ENCODE data around the gene TFDP2. TPM values are rescaled to one million over a fixed set of nuclear protein-coding genes. Genes with fewer than 3 reads are reported as not detected.

Gene TFDP2
- total and polyA plus RNA-seq, 2 donors (not counting 1 experiment from before 2014, with no cell fraction given): 5.5 to 31.7 TPM

DNA sequence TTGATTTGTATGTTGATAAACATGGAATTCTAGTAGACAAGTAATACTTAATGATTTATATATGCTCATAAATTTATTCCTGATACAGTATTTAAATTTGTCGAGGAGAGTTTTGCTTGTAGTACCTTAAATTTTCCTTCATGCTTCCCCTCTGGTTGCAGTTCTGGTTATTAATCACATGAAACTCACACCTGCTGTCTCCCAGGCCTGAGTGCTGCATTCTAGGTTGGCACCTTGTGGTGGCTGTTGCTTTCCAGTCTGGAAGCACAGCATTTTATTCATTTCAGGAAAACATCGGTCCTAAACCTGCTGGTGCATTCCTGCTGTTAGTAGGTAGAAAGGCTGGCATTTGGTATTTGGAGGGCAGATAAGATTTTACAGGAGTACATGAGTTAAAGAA is 228.0 kb downstream of the TFDP2 start:
- no peak overlapping the region for H3K4me3 Mint-ChIP-seq
- CTCF ChIA-PET: no interaction called here

DNA sequence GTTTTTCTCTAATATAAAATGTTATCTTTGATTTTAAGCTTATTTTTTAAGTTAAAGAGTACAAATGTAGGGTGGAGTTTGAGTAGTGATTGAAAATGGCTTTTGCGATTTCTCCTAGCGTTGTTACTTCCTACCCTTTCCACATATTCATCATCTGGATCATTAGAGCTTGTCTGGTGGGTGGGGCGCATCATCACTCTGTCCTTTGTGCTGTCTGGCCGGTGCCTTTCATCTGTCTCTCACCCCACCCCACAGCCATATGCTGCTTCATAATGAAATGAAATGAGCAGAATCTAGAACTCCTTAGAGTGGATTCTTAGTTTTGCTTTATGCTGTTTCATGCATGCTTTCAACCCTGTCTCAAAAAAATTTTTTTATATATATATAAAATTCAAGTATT is 228.6 kb downstream of the TFDP2 start:
- no peak overlapping the region for H3K4me3 ChIP-seq (ENCODE audit: control extremely low read depth in 1 of 5, extremely low read depth in 1 of 5, insufficient read depth in 1 of 5, low read depth in 2 of 5, low read length in 4 of 5)
- no peak overlapping the region for H3K4me2 ChIP-seq (replicated peaks; ENCODE audit: low read depth, low read length, poor library complexity, severe bottlenecking)
- H3K36me3 ChIP-seq (replicated peaks in 1 of 2; ENCODE audit: control extremely low read depth in 1 of 2, control insufficient read depth in 1 of 2, extremely low read depth in 1 of 2, insufficient read depth in 2 of 2, low read length in 1 of 2): peaks cover 4 to 8% of the 10 kb centered on the region in 2 experiments
- CTCF ChIA-PET: interaction anchor here (0.9 kb wide), 1 partner anchor 16 kb away, joined by 4 read pairs; no protein-coding TSS in a partner anchor
- ATAC-seq (ENCODE audit: low read depth): no peak
- no CpG with 5 or more reads among the region's 4 CpGs for WGBS (ENCODE audit: insufficient coverage)
- no peaks in the 10 kb centered on the region for H4K20me1 ChIP-seq (ENCODE audit: control insufficient read depth, insufficient read depth, low read length, poor library complexity, severe bottlenecking)
- POLR2A ChIA-PET: no interaction called here
- H3K27me3 ChIP-seq (replicated peaks in 1 of 4; ENCODE audit: control extremely low read depth in 1 of 4, control insufficient read depth in 3 of 4, insufficient read depth in 4 of 4, low read length in 3 of 4): no peaks in the 10 kb centered on the region
- H2AFZ ChIP-seq (ENCODE audit: insufficient read depth, low read depth, low read length, poor library complexity, severe bottlenecking): no peak overlapping the region
- Mint-ChIP-seq H3K4me3 (no peak overlapping the region), H3K27me3 (no peaks in the 10 kb centered on the region), H3K9me3 (ENCODE audit: insufficient read depth) (no peaks in the 10 kb centered on the region), H3K4me1 (no peaks in the 10 kb centered on the region), H3K27ac (no peak overlapping the region)
- no peaks in the 10 kb centered on the region for H3K4me1 ChIP-seq (ENCODE audit: control insufficient read depth in 2 of 2, insufficient read depth in 2 of 2, low read length in 2 of 2)
- DNase-seq: no peak
- no peak overlapping the region for H3K9ac ChIP-seq (ENCODE audit: low read length)
- no peaks in the 10 kb centered on the region for H3K9me3 ChIP-seq (ENCODE audit: control extremely low read depth in 1 of 3, control insufficient read depth in 2 of 3, insufficient read depth in 1 of 3, low read length in 2 of 3)
- intact Hi-C loops (cut with micrococcal nuclease): no loop called here
- H3K79me2 ChIP-seq (ENCODE audit: control insufficient read depth, insufficient read depth, low read length): no peaks in the 10 kb centered on the region
- H3K27ac ChIP-seq (ENCODE audit: low read length in 2 of 2): no peak overlapping the region
- TF ChIP-seq CTCF (IDR thresholded peaks at IDR 0.05): no peak
- no peak for TF ChIP-seq EZH2 (IDR thresholded peaks at IDR 0.05; ENCODE audit: borderline replicate concordance, insufficient read depth, low read depth, low read length, poor library complexity, severe bottlenecking)

More for the DNA sequence above, 228.0 kb downstream of the TFDP2 start:
- Histone ChIP-seq H3K9me3 (ENCODE audit: control extremely low read depth in 1 of 3, control insufficient read depth in 2 of 3, insufficient read depth in 1 of 3, low read length in 2 of 3) (no peaks in the 10 kb centered on the region), H3K9ac (ENCODE audit: low read length) (no peak overlapping the region), H3K4me1 (ENCODE audit: control insufficient read depth in 2 of 2, insufficient read depth in 2 of 2, low read length in 2 of 2) (no peaks in the 10 kb centered on the region), H3K4me2 (replicated peaks; ENCODE audit: low read depth, low read length, poor library complexity, severe bottlenecking) (no peak overlapping the region), H3K27ac (ENCODE audit: low read length in 2 of 2) (no peak overlapping the region), H3K27me3 (replicated peaks in 1 of 4; ENCODE audit: control extremely low read depth in 1 of 4, control insufficient read depth in 3 of 4, insufficient read depth in 4 of 4, low read length in 3 of 4) (no peaks in the 10 kb centered on the region), H2AFZ (ENCODE audit: insufficient read depth, low read depth, low read length, poor library complexity, severe bottlenecking) (no peak overlapping the region), H3K4me3 (ENCODE audit: control extremely low read depth in 1 of 5, extremely low read depth in 1 of 5, insufficient read depth in 1 of 5, low read depth in 2 of 5, low read length in 4 of 5) (no peak overlapping the region), H3K36me3 (replicated peaks in 1 of 2; ENCODE audit: control extremely low read depth in 1 of 2, control insufficient read depth in 1 of 2, extremely low read depth in 1 of 2, insufficient read depth in 2 of 2, low read length in 1 of 2) (peaks cover 1 to 7% of the 10 kb centered on the region in 2 experiments), H4K20me1 (ENCODE audit: control insufficient read depth, insufficient read depth, low read length, poor library complexity, severe bottlenecking) (no peaks in the 10 kb centered on the region), H3K79me2 (ENCODE audit: control insufficient read depth, insufficient read depth, low read length) (no peaks in the 10 kb centered on the region)
- Mint-ChIP-seq H3K4me1 (no peaks in the 10 kb centered on the region), H3K9me3 (ENCODE audit: insufficient read depth) (no peaks in the 10 kb centered on the region), H3K27ac (no peak overlapping the region), H3K27me3 (no peaks in the 10 kb centered on the region)
- DNase-seq (no peak), ATAC-seq (ENCODE audit: low read depth) (no peak)
- POLR2A ChIA-PET: no interaction called here
- WGBS (ENCODE audit: insufficient coverage): 89% methylated on average over 1 of the region's 2 CpGs
- intact Hi-C loops (cut with micrococcal nuclease): no loop called here
- no peak for TF ChIP-seq EZH2 (IDR thresholded peaks at IDR 0.05; ENCODE audit: borderline replicate concordance, insufficient read depth, low read depth, low read length, poor library complexity, severe bottlenecking)
- no peak for TF ChIP-seq CTCF (IDR thresholded peaks at IDR 0.05)
